ENCODE data around the gene PWWP2A. TPM values are rescaled to one million over a fixed set of nuclear protein-coding genes. Genes with fewer than 3 reads are reported as not detected.
"Not testable (repeated sequence)": the region's sequence is repeated elsewhere in the genome, so short reads cannot be mapped to it uniquely, and the experiment has no call there.

PWWP2A gene, protein sequence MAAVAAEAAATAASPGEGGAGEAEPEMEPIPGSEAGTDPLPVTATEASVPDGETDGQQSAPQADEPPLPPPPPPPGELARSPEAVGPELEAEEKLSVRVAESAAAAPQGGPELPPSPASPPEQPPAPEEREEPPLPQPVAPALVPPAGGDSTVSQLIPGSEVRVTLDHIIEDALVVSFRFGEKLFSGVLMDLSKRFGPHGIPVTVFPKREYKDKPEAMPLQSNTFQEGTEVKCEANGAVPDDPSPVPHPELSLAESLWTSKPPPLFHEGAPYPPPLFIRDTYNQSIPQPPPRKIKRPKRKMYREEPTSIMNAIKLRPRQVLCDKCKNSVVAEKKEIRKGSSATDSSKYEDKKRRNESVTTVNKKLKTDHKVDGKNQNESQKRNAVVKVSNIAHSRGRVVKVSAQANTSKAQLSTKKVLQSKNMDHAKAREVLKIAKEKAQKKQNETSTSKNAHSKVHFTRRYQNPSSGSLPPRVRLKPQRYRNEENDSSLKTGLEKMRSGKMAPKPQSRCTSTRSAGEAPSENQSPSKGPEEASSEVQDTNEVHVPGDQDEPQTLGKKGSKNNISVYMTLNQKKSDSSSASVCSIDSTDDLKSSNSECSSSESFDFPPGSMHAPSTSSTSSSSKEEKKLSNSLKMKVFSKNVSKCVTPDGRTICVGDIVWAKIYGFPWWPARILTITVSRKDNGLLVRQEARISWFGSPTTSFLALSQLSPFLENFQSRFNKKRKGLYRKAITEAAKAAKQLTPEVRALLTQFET
- total RNA-seq: 10 to 100 TPM; 16.2 to 17.3 TPM

DNA sequence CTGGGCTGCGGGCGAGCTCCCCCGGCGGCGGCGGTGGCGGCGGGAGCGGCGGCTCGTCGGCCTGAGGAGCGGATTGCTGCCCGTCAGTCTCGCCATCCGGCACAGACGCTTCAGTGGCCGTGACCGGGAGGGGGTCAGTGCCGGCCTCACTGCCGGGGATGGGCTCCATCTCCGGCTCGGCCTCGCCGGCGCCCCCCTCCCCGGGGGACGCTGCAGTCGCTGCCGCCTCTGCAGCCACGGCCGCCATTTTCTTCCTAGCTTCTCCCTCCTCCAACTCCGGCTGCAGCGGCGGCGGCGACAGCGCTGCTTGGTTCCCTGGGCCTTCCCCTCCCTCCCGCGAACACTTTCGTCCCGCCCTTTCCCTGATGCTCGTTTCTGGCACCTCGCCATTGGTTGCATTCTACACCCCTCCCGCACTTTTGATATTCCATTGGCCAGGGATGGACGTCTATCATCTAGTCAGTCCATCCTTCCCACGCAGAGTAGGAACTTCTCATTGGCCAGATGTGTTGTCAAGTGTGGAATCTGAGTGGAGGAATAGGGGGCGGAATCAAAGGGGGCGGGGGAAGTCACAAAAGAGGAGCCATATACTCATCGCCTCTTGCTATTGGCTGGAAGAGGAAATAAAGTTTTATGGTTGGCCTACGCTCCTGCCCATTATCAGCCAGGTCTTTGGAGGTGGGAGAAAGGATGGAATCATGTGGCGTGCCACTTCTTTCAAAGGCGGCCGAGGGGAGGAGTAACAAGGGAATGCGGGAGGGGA, at the start of gene PWWP2A:
TSS of gene PWWP2A (minus strand) at position 309 of the 763 bp plus-strand sequence. CDS start at position 247, 62 bp downstream.
- Mint-ChIP-seq H3K9me3 (no peaks in the 10 kb centered on the region), H3K27ac (peak within 1 kb of the TSS; percentile 85 to 93), H3K36me3 (peaks cover 8 to 10% of the 10 kb centered on the region in 2 donors)
- DNase-seq (ENCODE audit: low spot score in 2 of 2) (peak; percentile 92 to 97), ATAC-seq (peak; percentile 95)

DNA sequence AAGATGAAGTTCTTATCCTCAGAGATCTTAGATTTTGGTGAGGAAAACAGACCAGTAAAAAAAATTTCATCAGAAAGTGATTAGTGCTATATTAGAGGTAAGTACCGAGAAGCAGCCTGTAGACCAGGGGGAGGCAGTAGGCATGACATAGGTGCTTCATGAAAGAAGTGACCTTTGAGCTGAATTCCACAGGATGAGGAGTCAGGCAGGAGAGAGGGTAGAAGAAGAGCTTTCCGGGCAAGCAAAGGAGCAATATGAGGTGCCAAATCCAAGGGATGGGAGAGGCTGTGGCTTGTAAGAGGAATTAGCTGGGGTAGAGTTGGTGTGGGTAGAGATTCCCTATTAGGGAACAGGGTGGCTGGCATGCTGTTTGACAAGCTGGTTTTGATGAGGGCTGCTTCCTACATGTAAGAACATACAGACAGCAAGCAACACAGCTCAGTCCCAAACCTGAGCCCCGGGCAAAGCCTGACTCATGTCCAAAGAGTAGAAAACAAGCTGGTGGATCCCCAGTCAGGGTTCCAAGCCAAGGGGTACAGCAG, 48.4 kb upstream of the PWWP2A start:
- ATAC-seq (no peak), DNase-seq (ENCODE audit: low spot score in 2 of 2) (no peak)
- H3K9me3 Mint-ChIP-seq: no peaks in the 10 kb centered on the region
- no peaks in the 10 kb centered on the region for H3K36me3 Mint-ChIP-seq
- H3K27ac Mint-ChIP-seq: no peak overlapping the region

DNA sequence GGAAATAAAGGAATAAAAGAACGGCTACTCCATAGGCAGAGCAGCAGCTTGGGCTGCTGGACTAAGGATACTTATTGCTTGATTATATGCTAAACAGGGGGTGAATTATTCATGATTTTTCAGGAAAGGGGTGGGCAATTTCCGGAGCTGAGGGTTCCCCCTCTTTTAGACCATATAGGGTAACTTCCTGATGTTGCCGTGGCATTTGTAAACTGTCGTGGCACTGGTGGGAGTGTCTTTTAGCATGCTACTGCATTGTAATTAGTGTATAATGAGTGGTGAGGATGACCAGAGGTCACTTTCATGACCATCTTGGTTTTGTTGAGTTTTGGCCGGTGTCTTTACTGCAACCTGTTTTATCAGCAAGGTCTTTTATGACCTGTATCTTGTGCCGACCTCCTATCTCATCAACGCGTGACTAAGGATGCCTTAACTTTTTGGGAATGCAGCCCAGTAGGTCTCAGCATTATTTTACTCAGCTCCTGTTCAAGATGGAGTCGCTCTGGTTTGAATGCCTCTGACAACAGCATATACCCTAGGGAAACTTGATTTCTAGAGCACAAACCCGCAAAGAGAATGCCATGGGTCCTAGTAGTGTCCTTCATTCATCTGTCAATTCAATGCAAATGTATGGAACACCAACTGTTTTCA, 47.8 kb upstream of the PWWP2A start:
- no peak for ATAC-seq
- H3K27ac Mint-ChIP-seq: no peak overlapping the region
- DNase-seq (ENCODE audit: low spot score in 2 of 2): no peak
- H3K9me3 Mint-ChIP-seq: no peaks in the 10 kb centered on the region
- H3K36me3 Mint-ChIP-seq: no peaks in the 10 kb centered on the region

DNA sequence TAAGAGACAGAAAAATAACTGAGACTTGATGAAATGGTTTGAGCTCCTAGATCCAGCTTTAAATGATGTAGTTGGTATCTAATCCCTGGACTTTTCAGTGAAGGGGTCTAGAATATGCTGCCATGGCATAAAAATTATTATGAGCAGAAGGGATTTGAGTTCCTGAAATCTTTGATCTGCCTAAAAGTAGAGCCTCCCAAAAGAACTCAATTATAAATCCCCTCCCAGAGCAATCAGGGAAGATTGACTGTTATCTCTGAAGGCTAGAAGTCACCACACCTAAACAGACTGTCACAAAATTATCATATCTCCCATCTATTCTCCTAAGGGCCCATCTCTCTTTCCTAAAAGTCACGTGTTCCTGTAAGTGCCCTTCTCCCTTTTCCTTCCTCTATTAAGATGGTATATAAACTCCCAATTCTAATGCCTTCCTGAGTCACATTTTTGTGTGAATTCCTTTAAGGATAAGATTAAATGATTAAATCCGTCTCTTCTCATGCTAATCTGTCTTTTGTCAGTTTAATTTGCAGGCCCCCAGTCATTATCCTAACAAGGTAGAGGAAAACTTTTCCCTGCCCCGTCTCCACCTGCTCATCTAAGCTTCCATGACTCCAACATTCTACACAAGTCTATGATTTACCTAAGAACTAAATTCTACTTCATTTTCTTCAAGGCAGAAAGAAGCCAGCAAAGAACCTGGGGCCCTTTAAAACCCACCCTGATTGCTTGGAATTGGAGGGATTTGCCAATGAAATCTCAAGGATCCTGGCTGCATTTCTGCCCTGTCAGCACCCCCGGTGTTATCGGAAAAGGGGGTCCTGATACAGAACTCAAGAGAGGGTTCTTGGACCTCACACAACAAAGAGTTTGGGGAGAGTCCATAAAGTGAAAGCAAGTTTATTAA, 47.1 kb upstream of the PWWP2A start:
- H3K27ac Mint-ChIP-seq: no peak overlapping the region
- no peaks in the 10 kb centered on the region for H3K9me3 Mint-ChIP-seq
- ATAC-seq (no peak), DNase-seq (ENCODE audit: low spot score in 2 of 2) (no peak)
- H3K36me3 Mint-ChIP-seq: no peaks in the 10 kb centered on the region

DNA sequence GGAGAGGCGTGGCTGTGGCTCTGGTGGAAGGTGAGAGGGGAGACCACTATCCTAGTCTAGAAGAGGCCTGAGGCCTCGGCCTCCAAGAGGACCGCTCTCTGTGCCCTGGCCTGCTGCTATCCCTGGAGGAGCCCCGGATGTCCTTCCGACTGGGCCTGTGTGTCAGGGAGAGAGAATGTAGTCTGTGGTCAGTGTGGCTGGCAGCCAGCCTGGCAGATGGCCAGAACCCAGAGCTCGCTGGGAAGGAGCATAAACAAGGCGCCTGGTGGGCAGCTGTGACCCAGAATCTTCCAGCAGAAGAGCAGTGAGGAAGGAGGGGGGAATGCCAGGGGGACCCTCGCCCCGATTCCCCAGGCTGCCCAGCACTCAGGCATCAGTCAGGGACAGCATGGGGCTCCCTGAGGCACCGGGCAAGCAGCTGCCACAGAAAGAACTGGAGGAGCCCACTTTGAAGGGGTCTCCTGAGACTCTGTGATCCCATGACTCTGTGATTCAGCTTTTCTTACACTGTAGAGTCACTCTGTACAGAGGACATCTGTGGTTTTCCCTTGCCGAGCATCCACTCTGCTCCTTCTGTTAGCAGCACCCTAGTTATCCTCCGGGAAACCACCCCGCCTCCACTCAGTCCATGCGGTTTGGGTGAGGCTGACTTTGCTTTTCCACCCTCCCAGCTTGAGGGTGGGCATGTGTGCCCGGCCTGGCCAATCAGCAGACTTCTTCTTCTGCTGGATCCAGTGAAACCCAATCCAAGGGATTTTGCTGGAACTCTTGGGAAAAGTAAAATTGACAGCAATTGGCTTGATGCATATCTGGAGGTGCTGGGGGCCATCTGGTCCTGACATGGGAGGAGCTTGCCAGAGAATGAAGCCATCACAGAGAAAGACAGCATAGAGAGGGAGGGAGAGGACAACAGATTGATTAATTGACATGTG, 46.2 kb upstream of the PWWP2A start:
- Mint-ChIP-seq H3K36me3 (no peaks in the 10 kb centered on the region), H3K27ac (no peak overlapping the region), H3K9me3 (no peaks in the 10 kb centered on the region)
- ATAC-seq (peak in 1 of 2 donors; percentile 62), DNase-seq (ENCODE audit: low spot score in 2 of 2) (no peak)

DNA sequence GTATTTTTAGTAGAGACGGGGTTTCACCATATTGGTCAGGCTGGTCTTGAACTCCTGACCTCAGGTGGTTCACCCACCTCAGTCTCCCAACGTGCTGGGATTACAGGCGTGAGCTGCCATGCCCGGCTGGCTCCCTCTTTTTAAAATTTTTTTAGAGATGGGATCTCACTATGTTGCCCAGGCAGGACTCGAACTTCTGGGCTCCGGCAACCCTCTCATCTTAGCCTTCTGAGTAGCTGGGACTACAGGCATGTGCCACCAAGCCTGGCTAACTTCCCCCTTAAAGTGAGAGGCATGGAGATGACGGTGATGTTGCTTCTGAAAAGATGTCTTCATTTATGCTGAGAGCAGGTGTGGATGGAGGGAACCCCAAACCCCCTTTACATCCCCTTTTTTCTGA, 43.7 kb upstream of the PWWP2A start:
- no peak overlapping the region for H3K27ac Mint-ChIP-seq
- DNase-seq (ENCODE audit: low spot score in 2 of 2) (no peak), ATAC-seq (no peak)
- H3K9me3 Mint-ChIP-seq: no peaks in the 10 kb centered on the region
- no peaks in the 10 kb centered on the region for H3K36me3 Mint-ChIP-seq

DNA sequence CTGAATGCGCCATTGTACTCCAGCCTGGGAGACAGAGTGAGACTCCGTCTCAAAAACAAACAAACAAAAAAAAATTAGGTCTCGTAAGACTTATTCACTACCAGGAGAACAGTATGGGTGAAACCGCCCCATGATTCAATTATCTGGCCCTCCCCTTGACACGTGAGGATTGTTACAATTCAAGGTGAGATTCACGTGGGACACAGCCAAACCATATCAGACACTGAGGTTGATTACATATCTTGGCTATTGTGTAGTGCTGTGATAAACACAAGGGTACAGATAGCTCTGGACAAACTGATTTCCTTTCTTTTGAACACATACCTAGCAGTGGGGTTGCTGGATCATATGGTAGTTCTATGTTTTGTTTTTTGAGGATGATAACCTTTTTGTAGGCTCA, 42.4 kb upstream of the PWWP2A start:
- ATAC-seq: no peak
- Mint-ChIP-seq H3K9me3 (no peaks in the 10 kb centered on the region), H3K27ac (no peak overlapping the region), H3K36me3 (no peaks in the 10 kb centered on the region)
- DNase-seq (ENCODE audit: low spot score in 2 of 2): no peak

DNA sequence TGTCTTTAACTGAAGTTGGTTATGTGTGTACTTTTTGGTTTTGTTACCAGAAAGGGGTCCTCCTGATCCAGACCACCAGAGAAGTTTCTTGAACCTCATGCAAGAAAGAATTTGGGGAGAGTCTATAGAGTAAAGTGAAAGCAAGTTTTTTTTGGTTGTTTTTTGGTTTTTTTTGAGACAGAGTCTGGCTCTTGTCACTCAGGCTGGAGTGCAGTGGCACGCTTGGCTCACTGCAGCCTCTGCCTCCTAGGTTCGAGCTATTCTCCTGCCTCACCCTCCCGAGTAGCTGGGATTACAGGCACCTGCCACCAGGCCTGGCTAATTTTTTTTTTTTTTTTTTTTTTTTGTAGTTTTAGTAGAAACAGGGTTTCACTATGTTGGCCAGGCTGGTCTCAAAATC, 41.6 kb upstream of the PWWP2A start:
- ATAC-seq: not testable (repeated sequence)

DNA sequence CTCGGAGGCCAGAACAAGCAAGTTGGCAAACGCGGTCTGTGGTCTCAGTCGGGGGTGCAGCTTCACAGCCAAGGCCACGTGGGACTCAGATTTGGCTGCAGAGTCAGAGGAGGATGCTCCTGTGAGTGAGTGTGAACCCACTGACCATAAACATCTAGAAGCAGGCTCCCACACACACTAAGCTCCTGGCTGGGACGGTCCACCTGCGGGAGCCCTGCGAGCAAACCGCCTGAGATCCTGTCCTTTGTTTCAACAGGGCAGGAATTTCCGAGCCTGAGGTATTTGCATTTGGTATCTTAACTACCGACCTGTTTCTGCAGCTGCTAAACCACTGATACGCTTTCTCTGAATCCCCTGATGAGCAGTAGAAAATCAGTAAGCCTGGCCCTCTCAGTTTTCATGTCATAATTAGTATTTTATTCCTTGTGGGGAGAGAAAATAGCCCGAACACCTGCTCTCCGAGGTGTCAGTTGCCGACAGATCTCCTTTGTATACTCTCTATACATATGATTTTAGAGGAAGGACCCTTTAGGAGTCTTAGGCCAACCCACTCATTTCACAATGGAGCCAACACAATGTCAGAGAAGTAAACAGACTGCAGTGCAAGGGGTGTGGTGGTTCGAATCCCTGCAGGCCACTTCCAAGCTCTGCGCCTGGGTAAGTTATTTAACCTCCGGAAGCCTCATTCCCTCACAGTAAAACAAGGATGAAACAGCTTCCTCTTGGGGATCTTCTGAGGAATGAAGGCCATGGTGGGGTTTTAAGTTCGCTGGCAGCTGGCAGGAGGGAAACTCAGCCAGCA, 40.9 kb upstream of the PWWP2A start:
- Mint-ChIP-seq H3K27ac (no peak overlapping the region), H3K9me3 (no peaks in the 10 kb centered on the region), H3K36me3 (no peaks in the 10 kb centered on the region)
- DNase-seq (ENCODE audit: low spot score in 2 of 2) (no peak), ATAC-seq (no peak)

More for the DNA sequence above, 41.6 kb upstream of the PWWP2A start:
- H3K9me3 Mint-ChIP-seq; H3K27ac Mint-ChIP-seq; DNase-seq (ENCODE audit: low spot score in 2 of 2); H3K36me3 Mint-ChIP-seq: not testable (repeated sequence)

DNA sequence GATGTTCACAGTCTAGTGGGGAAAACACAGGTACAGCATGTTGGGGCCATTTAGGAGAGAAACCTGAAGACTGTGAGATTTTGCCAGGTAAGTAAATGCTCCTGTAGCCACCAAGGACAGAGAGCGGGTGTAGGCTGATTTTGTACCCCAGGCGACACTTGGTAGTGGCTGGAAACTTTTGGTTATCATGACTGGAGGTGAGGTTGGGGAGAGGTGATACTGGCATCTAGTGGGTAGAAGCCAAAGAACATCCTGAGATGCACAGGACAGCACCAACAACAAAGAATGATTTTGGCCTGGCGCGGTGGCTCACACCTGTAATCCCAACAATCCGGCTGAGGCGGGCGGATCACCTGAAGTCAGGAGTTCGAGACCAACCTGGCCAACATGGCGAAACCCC, 38.8 kb upstream of the PWWP2A start:
- DNase-seq (ENCODE audit: low spot score in 2 of 2): no peak
- H3K9me3 Mint-ChIP-seq: no peaks in the 10 kb centered on the region
- ATAC-seq: no peak
- no peaks in the 10 kb centered on the region for H3K36me3 Mint-ChIP-seq
- no peak overlapping the region for H3K27ac Mint-ChIP-seq

DNA sequence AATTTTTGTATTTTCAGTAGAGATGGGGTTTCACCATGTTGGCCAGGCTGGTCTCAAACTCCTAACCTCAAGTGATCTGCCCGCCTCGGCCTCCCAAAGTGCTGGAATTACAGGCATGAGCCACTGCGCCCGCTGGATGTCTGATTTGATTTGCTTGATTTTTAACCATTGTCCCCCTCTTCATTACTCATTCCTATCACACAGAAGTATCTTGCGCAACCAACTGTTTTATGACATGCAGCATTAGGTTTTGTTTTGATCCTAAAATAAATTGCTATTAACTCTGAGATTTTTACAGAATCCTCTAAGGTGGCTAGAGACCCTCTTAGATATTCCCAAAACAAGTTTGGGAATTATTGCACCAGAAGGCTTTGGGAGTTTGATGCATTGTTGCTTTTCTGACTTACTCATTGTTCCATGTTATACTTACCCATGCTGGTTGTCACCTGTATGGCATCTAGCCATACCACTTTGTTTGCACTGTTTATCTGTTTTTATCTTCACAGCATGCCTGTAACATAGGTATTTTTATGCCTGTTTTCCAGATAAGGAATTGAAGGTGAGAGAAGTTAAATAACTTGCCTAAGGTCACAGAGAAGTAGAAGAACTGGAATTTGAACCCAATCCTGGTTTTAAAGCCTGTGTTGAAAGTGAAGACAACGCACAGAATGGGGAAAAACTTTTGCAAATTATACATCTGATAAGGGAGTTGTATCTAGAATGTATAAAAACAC, 35.9 kb upstream of the PWWP2A start:
- DNase-seq (ENCODE audit: low spot score in 2 of 2): no peak
- H3K9me3 Mint-ChIP-seq: no peaks in the 10 kb centered on the region
- H3K27ac Mint-ChIP-seq: peak overlapping the region in 1 of 2 donors; percentile 24
- H3K36me3 Mint-ChIP-seq: no peaks in the 10 kb centered on the region
- no peak for ATAC-seq

DNA sequence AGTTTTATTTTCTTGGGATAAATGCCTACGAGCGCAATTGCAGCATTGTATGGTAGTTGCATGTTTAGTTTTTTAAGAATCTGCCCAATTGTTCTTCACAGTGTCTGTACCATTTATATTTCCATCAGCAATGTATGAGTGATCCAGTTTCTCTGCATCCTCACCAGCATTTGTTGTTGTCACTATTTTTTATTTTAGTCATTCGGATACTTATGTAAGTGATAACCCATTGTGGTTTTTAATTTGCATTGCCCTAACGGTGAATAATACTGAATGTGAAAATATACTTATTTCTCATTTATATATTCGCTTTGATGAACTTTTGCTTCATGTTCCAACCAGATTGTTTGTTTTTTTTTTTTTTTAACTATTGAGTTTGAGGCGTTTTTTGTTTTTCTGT, 33.7 kb upstream of the PWWP2A start:
- H3K9me3 Mint-ChIP-seq: no peaks in the 10 kb centered on the region
- ATAC-seq (peak in 1 of 2 donors; percentile 82), DNase-seq (ENCODE audit: low spot score in 2 of 2) (no peak)
- no peaks in the 10 kb centered on the region for H3K36me3 Mint-ChIP-seq
- H3K27ac Mint-ChIP-seq: no peak overlapping the region

DNA sequence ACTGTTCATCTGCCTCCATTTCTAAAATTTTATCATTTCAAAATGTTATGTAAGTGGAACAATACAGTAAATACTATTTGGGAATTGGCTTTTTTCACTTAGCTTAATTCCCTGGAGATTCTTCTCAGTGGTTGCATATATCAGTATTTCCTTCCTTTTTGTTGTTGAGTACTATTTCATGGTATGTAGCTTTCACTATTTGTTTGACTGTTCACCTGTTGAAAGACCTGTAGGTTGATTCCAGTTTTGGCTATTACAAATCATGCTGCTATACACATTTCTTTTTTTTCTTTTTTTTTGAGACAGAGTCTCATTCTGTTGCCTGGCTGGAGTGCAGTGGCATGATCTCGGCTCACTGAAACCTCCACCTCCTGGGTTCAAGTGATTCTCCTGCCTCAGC, 33.0 kb upstream of the PWWP2A start:
- Mint-ChIP-seq H3K36me3 (no peaks in the 10 kb centered on the region), H3K27ac (no peak overlapping the region), H3K9me3 (no peaks in the 10 kb centered on the region)
- peak in 1 of 2 donors; percentile 83 for ATAC-seq
- no peak for DNase-seq (ENCODE audit: low spot score in 2 of 2)
